Measurements from ENCODE around the gene LAMA2.
"Not testable (repeated sequence)": the region's sequence is repeated elsewhere in the genome, so short reads cannot be mapped to it uniquely, and the experiment has no call there.

The LAMA2 gene

GRCh38 chr6:129134535-129134934 lies 251.6 kb downstream of the LAMA2 start:
- no peak for DNase-seq

GRCh38 chr6:129135451-129135850 lies 252.5 kb downstream of the LAMA2 start:
- no peak for DNase-seq

GRCh38 chr6:129136751-129137150 lies 253.8 kb downstream of the LAMA2 start:
- no peak for DNase-seq

GRCh38 chr6:129138739-129139405 lies 255.9 kb downstream of the LAMA2 start:
- DNase-seq, result no peak

- DNase-seq, result no peak
These were observed 257.6 kb downstream of the LAMA2 start for GRCh38 chr6:129140526-129140925.

GRCh38 chr6:129141499-129141898 lies 258.6 kb downstream of the LAMA2 start:
- no peak for DNase-seq

GRCh38 chr6:129146902-129147301 lies 264.0 kb downstream of the LAMA2 start:
- DNase-seq, result no peak

- DNase-seq, result no peak
These were observed 267.6 kb downstream of the LAMA2 start for GRCh38 chr6:129150507-129150906.

- no peak for DNase-seq
These were observed 270.3 kb downstream of the LAMA2 start for GRCh38 chr6:129153257-129153656.

GRCh38 chr6:129159242-129159641 lies 276.3 kb downstream of the LAMA2 start:
- not testable (repeated sequence) for DNase-seq

- no peak for DNase-seq
These were observed 279.7 kb downstream of the LAMA2 start for GRCh38 chr6:129162605-129163004.

- DNase-seq, result no peak
These were observed 280.6 kb downstream of the LAMA2 start for GRCh38 chr6:129163551-129163950.

GRCh38 chr6:129164032-129164431 lies 281.1 kb downstream of the LAMA2 start:
- no peak for DNase-seq

- not testable (repeated sequence) for DNase-seq
These were observed 289.5 kb downstream of the LAMA2 start for GRCh38 chr6:129172279-129172995.

GRCh38 chr6:129175066-129175465 lies 292.1 kb downstream of the LAMA2 start:
- no peak for DNase-seq

- DNase-seq, result no peak
These were observed 294.9 kb downstream of the LAMA2 start for GRCh38 chr6:129177801-129178200.

- DNase-seq, result no peak
These were observed 296.3 kb downstream of the LAMA2 start for GRCh38 chr6:129179283-129179682.

GRCh38 chr6:129181001-129181400 lies 298.1 kb downstream of the LAMA2 start:
- no peak for DNase-seq

GRCh38 chr6:129183187-129183591 lies 300.3 kb downstream of the LAMA2 start:
- no peak for DNase-seq

- no peak for DNase-seq
These were observed 300.9 kb downstream of the LAMA2 start for GRCh38 chr6:129183681-129184301.

GRCh38 chr6:129184324-129184723 lies 301.4 kb downstream of the LAMA2 start:
- no peak for DNase-seq

- DNase-seq, result no peak
These were observed 301.9 kb downstream of the LAMA2 start for GRCh38 chr6:129184808-129185366.

GRCh38 chr6:129186988-129187387 lies 304.1 kb downstream of the LAMA2 start:
- no peak for DNase-seq

GRCh38 chr6:129188306-129188705 lies 305.4 kb downstream of the LAMA2 start:
- no peak for DNase-seq

Data from NCI-H1436 treated with DMSO at 0.1 percent for 48 hours (cell line).